ENCODE results near the gene TRIM27.

GRCh38 chr6:28943223-28943556, 19.4 kb upstream of the TRIM27 start:
- TF ChIP-seq SUZ12 (IDR thresholded peaks at IDR 0.05; ENCODE audit: extremely low read depth, insufficient read depth, insufficient read length) = no peak
- no peak for TF ChIP-seq ZNF274 (IDR thresholded peaks at IDR 0.05; ENCODE audit: low read depth, low read length)
- no peak for TF ChIP-seq YY1 (IDR thresholded peaks at IDR 0.05; ENCODE audit: insufficient read depth, insufficient read length)

Data from NT2/D1 (cell line).